H1 (cell line): ENCODE results near the gene TOR4A. TPM values are rescaled to one million over a fixed set of nuclear protein-coding genes. Genes with fewer than 3 reads are reported as not detected.

Experiments
- CTCF ChIA-PET: fragments of 300-600 bp; sonication (Branson Sonifier 250); formaldehyde crosslinking; loops from one replicate; lab custom pipeline; 2021; ENCODE audit not compliant: partially characterized antibody; lab: Charles Lee
- POLR2A ChIA-PET: fragments of 300-600 bp; sonication (Branson Sonifier 250); formaldehyde crosslinking; loops from one replicate; lab custom pipeline; 2021; ENCODE audit warnings: inconsistent platforms; ENCODE audit not compliant: partially characterized antibody; lab: Charles Lee
- DNase-seq, 2 experiments: peaks; one replicate each; pipeline versions ENCODE4 v3.0.0 to v3.0.0-alpha.2; 2010 to 2022; ENCODE audit warnings: low spot score in 2 of 2, low read depth in 1 of 2, mixed read lengths in 1 of 2
- FAIRE-seq: peaks from 2 replicates; lab custom pipeline; 2011; peaks lifted over from hg19 to GRCh38; lab: Jason Lieb, UNC
- H2AFZ ChIP-seq: 2 replicates; pipeline ENCODE4 v1.8.1; 2012; ENCODE audit warnings: low read length, inconsistent platforms
- H2AK5ac ChIP-seq: 2 replicates; pipeline ENCODE4 v1.6.1; 2013; ENCODE audit warnings: low read depth, low read length
- H2BK120ac ChIP-seq: replicated peaks from 2 replicates; pipeline ENCODE3; 2013; ENCODE audit warnings: low read depth, low read length, inconsistent platforms
- H2BK12ac ChIP-seq: 2 replicates; pipeline ENCODE4 v1.6.1; 2013; ENCODE audit warnings: low read depth, low read length
- H2BK15ac ChIP-seq: 2 replicates; pipeline ENCODE4 v1.6.1; 2013; ENCODE audit warnings: low read length
- H2BK20ac ChIP-seq: 2 replicates; pipeline ENCODE4 v1.6.1; 2013; ENCODE audit warnings: low read length
- H2BK5ac ChIP-seq: 2 replicates; pipeline ENCODE4 v1.6.1; 2013; ENCODE audit warnings: low read depth, low read length
- H3K14ac ChIP-seq: 2 replicates; pipeline ENCODE4 v1.6.1; 2013; ENCODE audit warnings: inconsistent platforms; ENCODE audit not compliant: insufficient read length
- H3K18ac ChIP-seq: 2 replicates; pipeline ENCODE4 v1.6.1; 2013; ENCODE audit warnings: low read length; ENCODE audit errors: extremely low read depth
- H3K23ac ChIP-seq: 2 replicates; pipeline ENCODE4 v1.6.1; 2013; ENCODE audit warnings: inconsistent platforms; ENCODE audit not compliant: insufficient read length
- H3K23me2 ChIP-seq: 2 replicates; pipeline ENCODE4 v1.6.1; 2013; ENCODE audit warnings: low read depth, low read length
- H3K27ac ChIP-seq: 2 replicates; pipeline ENCODE4 v1.6.1; 2011; ENCODE audit warnings: low read depth, low read length, inconsistent platforms
- H3K27me3 ChIP-seq, 4 experiments: replicated peaks in 1 of 4; 1 replicate in 1 of 4; 2 replicates in 3 of 4; pipeline versions ENCODE4 v1.6.1 to v1.8.1; 2011 to 2013; ENCODE audit warnings: low read length in 3 of 4, mild to moderate bottlenecking in 3 of 4, inconsistent platforms in 2 of 4, mixed read lengths in 2 of 4, moderate library complexity in 1 of 4; ENCODE audit not compliant: control insufficient read depth in 3 of 4, insufficient read depth in 3 of 4; ENCODE audit errors: extremely low read depth in 1 of 4
- H3K36me3 ChIP-seq, 4 experiments: 2 replicates each; pipeline versions ENCODE4 v1.6.1 to v1.8.1; 2011 to 2013; ENCODE audit warnings: mild to moderate bottlenecking in 4 of 4, low read length in 3 of 4, moderate library complexity in 2 of 4, control low read depth in 1 of 4, inconsistent platforms in 1 of 4; ENCODE audit not compliant: insufficient read depth in 4 of 4, control insufficient read depth in 2 of 4
- H3K4ac ChIP-seq: replicated peaks from 2 replicates; pipeline ENCODE3; 2013; ENCODE audit warnings: low read length, low read depth, mixed read lengths, inconsistent platforms; ENCODE audit not compliant: insufficient read length
- H3K4me1 ChIP-seq, 4 experiments: replicated peaks in 1 of 4; 1 replicate in 1 of 4; 2 replicates in 3 of 4; pipeline versions ENCODE4 v1.6.1 to v1.8.1; 2011 to 2013; ENCODE audit warnings: low read length in 3 of 4, inconsistent platforms in 2 of 4, mixed read lengths in 1 of 4; ENCODE audit not compliant: insufficient read depth in 4 of 4, control insufficient read depth in 3 of 4
- H3K4me2 ChIP-seq, 2 experiments: 2 replicates each; pipeline versions ENCODE4 v1.6.1 to v1.8.1; 2011 to 2013; ENCODE audit warnings: low read depth in 2 of 2, low read length in 2 of 2, control low read depth in 1 of 2, inconsistent platforms in 1 of 2, mild to moderate bottlenecking in 1 of 2; ENCODE audit not compliant: insufficient read depth in 1 of 2
- H3K4me3 ChIP-seq, 4 experiments: fragments of 200-600, 300-600 bp in 1 of 4; sonication (generic), shearing (Covaris generic), sonication (Bioruptor Twin) in 1 of 4; 2 replicates each; pipeline versions ENCODE4 v1.5.1 to v1.8.1; 2011 to 2016; ENCODE audit warnings: low read length in 4 of 4, low read depth in 3 of 4, control low read depth in 2 of 4, inconsistent platforms in 2 of 4, mild to moderate bottlenecking in 2 of 4, mixed read lengths in 1 of 4, moderate library complexity in 1 of 4; ENCODE audit not compliant: insufficient read depth in 2 of 4; ENCODE audit errors: extremely low read depth in 1 of 4
- H3K56ac ChIP-seq: replicated peaks from 2 replicates; pipeline ENCODE3; 2013; ENCODE audit warnings: low read depth, mild to moderate bottlenecking, mixed read lengths, low read length, inconsistent platforms; ENCODE audit not compliant: insufficient read length
- H3K79me1 ChIP-seq: 2 replicates; pipeline ENCODE4 v1.6.1; 2013; ENCODE audit warnings: low read depth, low read length, control low read depth
- H3K79me2 ChIP-seq, 2 experiments: 2 replicates each; pipeline versions ENCODE4 v1.6.1 to v1.8.1; 2012 to 2013; ENCODE audit warnings: low read length in 2 of 2, mild to moderate bottlenecking in 2 of 2, inconsistent platforms in 1 of 2; ENCODE audit not compliant: insufficient read depth in 2 of 2, control insufficient read depth in 1 of 2
- H3K9ac ChIP-seq, 4 experiments: replicated peaks in 1 of 4; 1 replicate in 1 of 4; 2 replicates in 3 of 4; pipeline versions ENCODE4 v1.6.1 to v1.8.1; 2011 to 2013; ENCODE audit warnings: low read depth in 3 of 4, low read length in 3 of 4, control low read depth in 2 of 4, mild to moderate bottlenecking in 2 of 4, moderate library complexity in 2 of 4, inconsistent platforms in 1 of 4; ENCODE audit errors: extremely low read depth in 1 of 4
- H3K9me3 ChIP-seq, 2 experiments: 2 replicates each; pipeline versions ENCODE4 v1.6.1 to v1.8.1; 2012 to 2013; ENCODE audit warnings: mild to moderate bottlenecking in 2 of 2, moderate library complexity in 2 of 2, control low read depth in 1 of 2, inconsistent platforms in 1 of 2, low read depth in 1 of 2, low read length in 1 of 2, mixed read lengths in 1 of 2; ENCODE audit not compliant: insufficient read depth in 2 of 2
- H4K20me1 ChIP-seq, 2 experiments: replicated peaks in 1 of 2; 2 replicates each; pipeline versions ENCODE3 to v1.8.1; 2011 to 2013; ENCODE audit warnings: inconsistent platforms in 2 of 2, low read length in 2 of 2, mild to moderate bottlenecking in 1 of 2; ENCODE audit not compliant: insufficient read depth in 2 of 2, control insufficient read depth in 1 of 2
- H4K5ac ChIP-seq: 2 replicates; pipeline ENCODE4 v1.6.1; 2013; ENCODE audit warnings: low read length, low read depth, mixed read lengths, inconsistent platforms; ENCODE audit not compliant: insufficient read length
- H4K8ac ChIP-seq: 2 replicates; pipeline ENCODE4 v1.8.0; 2013; ENCODE audit warnings: mild to moderate bottlenecking, moderate library complexity, low read length, inconsistent platforms; ENCODE audit not compliant: insufficient read depth; ENCODE audit errors: extremely low read depth
- H4K91ac ChIP-seq: replicated peaks from 2 replicates; pipeline ENCODE3; 2013; ENCODE audit warnings: low read length, mixed read lengths, inconsistent platforms; ENCODE audit not compliant: insufficient read length
- ASH2L ChIP-seq: fragments of 200-600, 300-600 bp; sonication (generic); IDR thresholded peaks from one replicate; pipeline ENCODE4 v1.7.1; 2017; ENCODE audit warnings: low read length
- EGR1 ChIP-seq: IDR thresholded peaks from 2 replicates; pipeline ENCODE4 v1.6.1; 2011; ENCODE audit warnings: low read depth, low read length, borderline replicate concordance
- HDAC6 ChIP-seq: IDR thresholded peaks from one replicate; pipeline ENCODE4 v1.7.1; 2012; ENCODE audit warnings: low read depth, mild to moderate bottlenecking, inconsistent platforms, low read length, moderate library complexity
- KDM1A ChIP-seq: fragments of 200-600, 300-600 bp; sonication (generic); IDR thresholded peaks from 2 replicates; pipeline ENCODE4 v1.7.1; 2016; ENCODE audit warnings: mild to moderate bottlenecking, low read length, borderline replicate concordance
- MAFK ChIP-seq: IDR thresholded peaks from 2 replicates; pipeline ENCODE4 v1.6.1; 2012; ENCODE audit warnings: low read depth, mild to moderate bottlenecking, improper control_type of control experiment, low read length
- RAD21 ChIP-seq, 2 experiments: IDR thresholded peaks in 1 of 2; conservative IDR thresholded peaks in 1 of 2; 2 replicates each; pipeline ENCODE4 v1.6.1; 2011; ENCODE audit warnings: low read depth in 2 of 2, low read length in 2 of 2, improper control_type of control experiment in 1 of 2, inconsistent platforms in 1 of 2, mild to moderate bottlenecking in 1 of 2, moderate library complexity in 1 of 2
- SUZ12 ChIP-seq: fragments of 200-600 bp; sonication (generic); IDR thresholded peaks from 2 replicates; pipeline ENCODE4 v1.6.1; 2012; ENCODE audit warnings: mild to moderate bottlenecking, inconsistent platforms, low read length, moderate library complexity, mixed read lengths
- WGBS, 2 experiments: shearing (Covaris generic) in 1 of 2; methylation state at CpG; one replicate each; pipeline versions ENCODE4 v1.1.6 to v1.1.7; 2013 to 2015; ENCODE audit warnings: low lambda C conversion rate in 2 of 2, mixed read lengths in 2 of 2, inconsistent platforms in 1 of 2, low coverage in 1 of 2, missing lambda C conversion rate in 1 of 2; ENCODE audit not compliant: insufficient replicate concordance in 2 of 2, insufficient coverage in 1 of 2, insufficient read length in 1 of 2; ENCODE audit errors: extremely low coverage in 1 of 2, missing lambda C conversion rate in 1 of 2; 5-methylcytosine and 5-hydroxymethylcytosine counted together
- polyA plus RNA-seq, 7 experiments: library from polyadenylated mRNA; depleted of rRNA in 3 of 7; stranded (reverse) in 5 of 7; unstranded in 2 of 7; fragments of >200 nt in 5 of 7; fragments of 200-250 nt in 2 of 7; gene quantifications; 1 replicate in 5 of 7; 2 replicates in 1 of 7; 4 replicates in 1 of 7; pipeline versions ENCODE4 v1.2.1 to v1.2.3, GENCODE V29; 2011 to 2013; ENCODE audit warnings: missing spikeins in 2 of 7, mixed read lengths in 2 of 7
- total RNA-seq: library from RNA; stranded (reverse); fragmentation: NEBNext Ultra II Directional; extraction: Animal tissue kit (Norgen Biotek cat#: 25700); gene quantifications from 2 replicates; pipeline ENCODE4 v1.2.1, GENCODE V29; 2021
- TF ChIP-seq, protein P1 (sequence below): IDR thresholded peaks from 2 replicates; pipeline ENCODE4 v1.6.1; 2012; ENCODE audit warnings: low read length, inconsistent platforms

Gene TOR4A
- total and polyA plus RNA-seq, 2 of the 8 experiments (the other 6 are each of a cell fraction or from before 2014, with no cell fraction given) = 8.4 to 9.3 TPM

DNA sequence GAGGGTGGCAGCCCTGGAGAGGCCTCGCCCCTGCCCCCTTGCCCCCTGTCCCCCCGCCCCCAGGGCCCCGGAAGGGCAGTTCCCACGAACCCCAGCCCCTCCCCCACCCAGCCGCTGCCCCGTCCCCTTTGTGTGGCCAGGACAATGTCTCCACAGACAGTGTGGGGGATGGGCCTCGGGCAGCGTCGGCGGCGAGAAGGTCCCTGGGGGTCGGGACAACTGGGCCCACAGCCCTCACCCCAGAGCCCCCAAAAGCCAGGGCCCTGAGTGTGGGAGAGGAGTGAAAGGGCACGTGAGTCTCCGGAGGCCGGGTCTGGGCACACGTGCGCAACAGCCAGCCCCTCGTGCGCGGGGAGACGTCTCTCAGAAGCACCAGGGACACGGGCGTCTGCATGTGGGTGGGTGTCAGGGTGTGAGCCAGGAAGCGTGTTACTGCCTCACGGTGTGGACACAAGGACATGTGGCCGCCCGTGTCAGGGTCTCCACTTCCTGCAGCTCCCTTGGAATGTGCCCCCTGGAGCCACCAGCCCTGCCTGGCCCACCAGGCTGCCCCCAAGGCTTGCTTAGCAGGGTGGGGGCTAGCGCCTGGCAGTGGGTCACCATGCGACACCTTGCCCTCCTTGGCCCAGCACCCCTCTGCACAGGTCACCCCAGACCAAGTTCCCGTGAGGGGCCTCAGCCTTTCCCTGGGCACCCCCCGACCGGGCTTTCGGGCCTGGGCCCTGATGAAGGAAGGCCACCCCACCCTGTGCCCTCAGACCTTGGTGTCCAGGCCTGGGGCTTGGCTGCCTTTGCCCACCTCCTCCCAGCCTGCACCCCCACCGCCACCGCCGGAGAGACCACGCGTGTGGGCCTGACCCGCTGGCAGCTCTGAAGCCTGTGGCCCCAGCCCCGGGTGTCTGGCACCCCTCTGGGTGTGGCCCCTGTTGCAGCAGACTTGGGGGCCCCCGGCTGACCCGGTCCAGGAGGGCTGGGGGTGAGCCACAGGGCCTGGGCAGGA, 37.3 kb downstream of the TOR4A start:
- Histone ChIP-seq H3K4me2 (no peak overlapping the region), H3K79me1 (no peaks in the 10 kb centered on the region), H3K27ac (no peak overlapping the region), H2BK20ac (peak overlapping the region; percentile 72; the same call in 1 of the 2 replicates), H2BK12ac (peak overlapping the region; percentile 92; the same call in 1 of the 2 replicates), H3K9me3 (no peaks in the 10 kb centered on the region), H3K23me2 (no peaks in the 10 kb centered on the region; the same call in 1 of the 2 replicates), H3K36me3 (no peaks in the 10 kb centered on the region), H3K4ac (peak overlapping the region; percentile 69), H3K27me3 (peaks cover 0 to 4% (median 0%) of the 10 kb centered on the region in 4 experiments; a peak in 2 of 7 replicates), H3K14ac (no peak overlapping the region), H3K4me1 (peaks cover 0 to 22% (median 13%) of the 10 kb centered on the region in 4 experiments; a peak in 6 of 7 replicates), H4K8ac (no peak overlapping the region; the same call in 1 of the 2 replicates), H4K91ac (peak overlapping the region; percentile 93), H3K18ac (peak overlapping the region; percentile 60), H2BK120ac (peak overlapping the region; percentile 64), H2BK15ac (no peak overlapping the region), H4K5ac (no peak overlapping the region), H2AFZ (no peak overlapping the region), H3K4me3 (peak overlapping the region in 2 of 4 experiments; percentile 5 to 58; a peak in 2 of 8 replicates), H3K23ac (no peak overlapping the region), H3K56ac (peak overlapping the region; percentile 46), H4K20me1 (no peaks in the 10 kb centered on the region), H2BK5ac (peak overlapping the region; percentile 85; the same call in 1 of the 2 replicates), H3K79me2 (no peaks in the 10 kb centered on the region), H3K9ac (no peak overlapping the region), H2AK5ac (0 out of 2 replicates have a peak overlapping the region, but pooled peaks have one; percentile 82)
- FAIRE-seq = no peak
- POLR2A ChIA-PET = interaction anchor here (11.9 kb wide), 1 partner anchor 14 kb away, joined by 129 read pairs; the partner anchor contains the start of gene NRARP
- CTCF ChIA-PET = interaction anchor here (5.7 kb wide), 1 partner anchor 12 kb away, joined by 55 read pairs; the partner anchor contains the start of gene NRARP
- 89% methylated on average over 30 of the region's 42 CpGs; no CpG with 5 or more reads in 1 of the 2 experiments for WGBS, 2 experiments
- no peak for DNase-seq
- TF ChIP-seq MAFK = no peak
- TF ChIP-seq SUZ12 = no peak
- TF ChIP-seq RAD21 (IDR thresholded peaks at IDR 0.05 in 1 of 2, conservative IDR thresholded peaks at IDR 0.05 in 1 of 2; ENCODE audit: low read depth in 2 of 2, low read length in 2 of 2) = no peak
- no peak for TF ChIP-seq HDAC6
- TF ChIP-seq ASH2L = no peak
- no peak for TF ChIP-seq EGR1
- no peak for TF ChIP-seq KDM1A
- TF ChIP-seq, protein P1, sequence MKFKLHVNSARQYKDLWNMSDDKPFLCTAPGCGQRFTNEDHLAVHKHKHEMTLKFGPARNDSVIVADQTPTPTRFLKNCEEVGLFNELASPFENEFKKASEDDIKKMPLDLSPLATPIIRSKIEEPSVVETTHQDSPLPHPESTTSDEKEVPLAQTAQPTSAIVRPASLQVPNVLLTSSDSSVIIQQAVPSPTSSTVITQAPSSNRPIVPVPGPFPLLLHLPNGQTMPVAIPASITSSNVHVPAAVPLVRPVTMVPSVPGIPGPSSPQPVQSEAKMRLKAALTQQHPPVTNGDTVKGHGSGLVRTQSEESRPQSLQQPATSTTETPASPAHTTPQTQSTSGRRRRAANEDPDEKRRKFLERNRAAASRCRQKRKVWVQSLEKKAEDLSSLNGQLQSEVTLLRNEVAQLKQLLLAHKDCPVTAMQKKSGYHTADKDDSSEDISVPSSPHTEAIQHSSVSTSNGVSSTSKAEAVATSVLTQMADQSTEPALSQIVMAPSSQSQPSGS = no peak
